Effector CD8-positive, alpha-beta T cell (primary cell): Measurements from ENCODE around the gene PLS1.
"Not testable (repeated sequence)": the region's sequence is repeated elsewhere in the genome, so short reads cannot be mapped to it uniquely, and the experiment has no call there.

Source experiments
- DNase-seq: peaks from one replicate; lab custom pipeline; 2025; lab: John Stamatoyannopoulos, UW

The PLS1 gene

DNA sequence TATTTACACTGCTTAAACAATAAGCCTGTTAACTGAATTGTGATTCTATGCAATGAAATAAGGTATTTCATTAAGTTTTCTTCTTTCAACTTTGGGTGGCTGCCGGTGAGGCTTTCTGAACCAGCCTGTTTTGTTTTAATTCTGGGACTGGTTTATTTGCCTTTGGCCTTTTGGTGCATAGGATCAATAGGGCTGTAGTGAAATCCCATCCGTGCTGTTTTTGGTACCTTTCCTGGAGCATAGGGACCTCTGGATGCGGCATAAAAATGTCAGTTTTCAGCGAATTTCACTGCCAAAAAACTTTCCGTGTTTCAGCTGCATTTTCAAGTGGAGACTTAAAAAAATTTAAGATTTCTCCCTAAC lies 514 bp downstream of the PLS1 start:
- no peak for DNase-seq

- DNase-seq: no peak
These were observed 1.7 kb downstream of the PLS1 start for GRCh38 chr3:142597906-142598305.

DNA sequence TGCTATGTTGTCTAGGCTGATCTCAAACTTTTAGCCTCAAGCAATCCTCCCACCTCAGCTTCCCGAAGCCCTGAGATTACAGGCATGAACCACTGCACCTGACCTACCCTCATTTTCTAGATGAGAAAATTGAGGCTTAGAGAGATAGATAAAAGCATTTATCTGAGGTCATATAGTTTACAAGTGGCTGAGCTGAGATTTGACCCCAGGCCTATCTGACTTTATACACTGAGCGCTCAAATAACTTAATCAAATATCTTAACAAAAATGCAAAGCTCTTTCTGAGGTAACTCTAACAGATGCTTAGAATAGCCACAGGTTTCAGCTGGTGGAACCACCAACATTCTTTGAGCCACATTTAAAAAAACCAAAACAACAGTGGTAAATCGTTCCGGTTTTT lies 5.5 kb downstream of the PLS1 start:
- no peak for DNase-seq

DNA sequence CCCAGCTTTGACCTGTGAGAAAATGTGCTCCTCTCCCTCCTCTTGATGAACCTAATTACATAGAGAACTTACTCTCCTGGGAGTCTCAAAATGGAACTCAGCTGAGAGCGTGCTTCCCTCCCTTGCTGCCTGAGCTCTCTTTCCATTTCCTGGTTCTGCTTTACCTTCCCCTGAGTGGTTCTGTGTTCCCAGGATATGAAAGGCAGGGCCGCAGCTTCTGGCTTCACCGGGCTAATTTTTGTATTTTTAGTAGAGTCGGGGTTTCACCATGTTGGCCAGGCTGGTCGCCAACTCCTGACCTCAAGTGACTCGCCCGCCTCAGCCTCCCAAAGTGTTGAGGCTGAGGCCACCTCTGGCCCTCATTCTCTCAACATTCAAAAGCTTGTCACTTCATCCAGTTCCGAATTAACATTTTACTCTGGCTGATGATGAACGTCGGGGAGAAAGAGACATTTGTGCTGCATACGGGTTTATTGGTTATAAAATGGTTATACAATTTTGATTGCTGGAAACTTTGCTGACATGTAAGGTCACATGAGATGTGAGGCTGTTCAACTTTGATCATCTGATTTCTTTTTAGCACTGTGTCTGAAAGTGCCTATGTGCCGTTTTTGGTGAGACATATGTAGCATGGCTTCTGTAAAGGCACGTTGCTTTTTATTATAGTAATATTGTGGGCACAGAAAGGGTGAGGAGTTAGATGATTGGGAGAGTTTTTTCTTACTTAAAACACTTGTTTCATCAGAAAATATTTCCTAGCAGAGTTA lies 6.6 kb downstream of the PLS1 start:
- DNase-seq: no peak

DNA sequence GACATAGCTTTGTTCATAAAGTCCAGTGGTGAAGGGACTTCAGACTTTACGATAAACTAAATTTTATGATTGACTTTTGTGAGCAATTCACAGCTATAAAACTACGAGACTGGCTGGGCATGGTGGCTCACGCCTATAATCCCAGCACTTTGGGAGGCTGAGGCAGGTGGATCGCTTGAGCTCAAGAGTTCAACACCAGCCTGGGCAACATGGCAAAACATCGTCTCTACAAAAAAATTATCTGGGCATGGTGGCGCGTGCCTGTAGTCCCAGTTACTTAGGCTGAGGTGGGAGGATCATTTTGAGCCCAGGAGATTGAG lies 7.2 kb downstream of the PLS1 start:
- DNase-seq: not testable (repeated sequence)

DNA sequence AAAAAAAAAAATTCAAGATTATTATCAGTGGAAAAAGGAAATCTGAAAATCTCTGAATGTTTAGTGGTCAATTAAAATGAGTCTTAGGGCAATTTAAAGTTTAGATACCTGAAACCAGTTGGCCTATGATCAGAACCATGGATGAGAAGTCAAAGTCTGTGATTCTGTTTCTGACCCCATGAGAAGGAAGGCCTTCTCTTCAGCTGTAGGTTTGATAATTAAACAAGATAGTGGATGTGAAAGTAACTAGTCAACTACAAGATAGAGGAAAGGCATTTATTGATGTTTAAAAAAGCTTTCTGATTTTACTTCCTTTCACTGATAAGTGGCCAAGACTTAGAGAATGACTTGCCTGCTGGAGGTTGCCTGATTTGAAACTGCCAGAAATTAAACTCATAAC lies 8.7 kb downstream of the PLS1 start:
- no peak for DNase-seq

DNA sequence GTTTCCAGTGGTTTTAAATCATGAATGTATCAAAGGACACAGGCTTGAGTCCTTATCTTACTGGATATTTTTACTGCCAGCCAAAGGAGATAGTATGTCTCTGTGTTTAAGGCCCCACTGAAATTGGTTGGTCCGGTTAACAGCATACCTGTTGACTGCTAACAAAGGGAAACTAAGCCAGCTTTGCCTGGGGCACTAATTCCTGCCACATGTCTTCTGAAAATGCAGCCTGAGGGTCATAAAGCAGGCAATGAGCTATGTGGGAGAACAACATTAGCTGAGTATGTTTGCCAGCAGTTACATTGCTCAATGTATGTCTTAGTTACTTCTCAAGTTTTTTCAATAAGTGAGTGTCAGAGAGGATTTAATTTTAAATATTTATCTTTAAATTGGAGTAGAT lies 12.4 kb downstream of the PLS1 start:
- no peak for DNase-seq

GRCh38 chr3:142609136-142609535 lies 12.9 kb downstream of the PLS1 start:
- no peak for DNase-seq

DNA sequence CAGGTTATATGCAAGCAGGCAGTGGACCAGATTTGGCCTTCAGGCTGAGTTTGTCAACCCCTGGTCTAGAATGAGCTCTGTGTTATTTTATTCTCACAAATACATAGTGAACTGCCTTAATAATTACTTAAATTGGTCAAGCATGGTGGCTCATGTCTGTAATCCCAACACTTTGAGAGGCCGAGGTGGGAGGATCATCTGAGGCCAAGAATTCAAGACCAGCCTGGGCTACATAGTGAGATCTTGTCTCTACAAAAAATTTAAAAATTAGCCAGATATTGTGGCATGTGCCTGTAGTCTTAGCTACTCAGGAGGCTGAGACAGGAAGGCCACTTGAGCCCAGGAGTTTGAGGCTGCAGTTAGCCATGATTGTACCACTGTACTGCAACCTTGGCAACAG lies 15.0 kb downstream of the PLS1 start:
- DNase-seq: no peak

DNA sequence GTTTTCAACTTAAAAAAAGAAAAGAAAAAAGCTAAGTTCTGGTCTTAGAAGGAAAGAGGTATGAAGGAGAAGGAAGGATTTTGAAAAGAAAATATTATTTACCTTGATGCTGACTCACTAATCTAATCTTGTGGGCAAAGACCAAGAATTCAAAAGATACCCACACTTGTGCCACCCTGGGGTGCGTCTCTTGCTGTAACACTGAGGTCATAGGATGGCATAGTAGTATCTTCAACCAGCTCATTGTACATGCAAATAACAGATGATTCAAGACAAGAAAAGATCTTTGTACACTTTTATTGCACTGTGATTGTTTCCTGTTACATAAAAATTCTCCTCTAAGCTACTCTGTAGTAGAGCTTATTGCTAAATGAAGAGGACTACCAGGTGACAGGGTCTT lies 17.3 kb downstream of the PLS1 start:
- no peak for DNase-seq

DNA sequence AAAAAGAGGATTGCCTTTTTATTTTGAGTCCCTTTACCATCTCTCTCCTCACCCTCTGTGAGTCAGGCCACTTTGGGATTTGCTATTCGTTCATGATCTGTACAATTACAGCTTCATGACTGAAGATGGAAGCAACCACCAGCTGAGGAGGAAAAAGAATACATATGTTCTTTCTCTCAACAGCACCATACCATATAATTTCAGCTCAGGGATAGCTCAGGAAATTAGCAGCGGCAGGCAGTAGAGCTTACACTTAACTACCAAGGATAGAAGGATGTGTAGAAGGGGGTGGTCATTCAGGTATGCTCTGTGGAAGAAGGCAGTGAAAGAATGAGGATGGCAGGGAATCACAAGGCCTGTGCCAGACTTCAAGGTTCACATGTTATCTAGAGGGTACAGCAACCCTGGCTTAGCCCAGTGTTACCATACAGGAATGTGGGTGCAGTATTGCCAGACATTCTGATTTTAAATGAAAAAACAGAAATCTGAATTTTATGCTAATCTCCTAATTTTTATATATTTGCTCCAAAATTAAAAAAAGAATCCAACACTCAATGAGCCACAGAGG lies 17.9 kb downstream of the PLS1 start:
- DNase-seq: no peak

- DNase-seq: no peak
These were observed 19.0 kb downstream of the PLS1 start for GRCh38 chr3:142615171-142615570.

DNA sequence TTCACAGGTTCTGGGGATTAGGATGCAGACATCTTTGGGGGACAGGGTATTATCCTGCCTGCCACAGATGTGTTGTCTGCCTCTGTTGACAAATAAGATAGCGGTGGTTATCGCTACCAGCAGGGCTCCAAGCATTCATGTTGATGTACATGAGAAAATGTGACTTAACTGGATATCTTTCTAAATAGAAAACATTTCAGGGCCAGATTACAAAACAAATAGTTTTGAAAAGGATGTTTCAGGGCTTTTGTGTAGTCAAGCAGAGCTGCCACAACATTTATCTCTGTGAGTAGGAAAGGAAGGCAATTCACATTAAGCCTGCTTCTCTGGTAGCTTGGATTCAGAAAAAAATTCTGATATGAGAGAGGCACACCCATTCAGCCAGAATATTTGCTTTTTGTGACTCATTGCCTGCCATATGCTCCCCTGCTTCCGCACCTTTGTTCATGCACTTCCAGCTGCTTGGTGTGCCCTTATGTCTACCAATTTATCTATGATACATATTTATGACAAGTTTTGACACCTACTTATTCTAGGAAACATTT lies 22.8 kb downstream of the PLS1 start:
- DNase-seq: no peak

DNA sequence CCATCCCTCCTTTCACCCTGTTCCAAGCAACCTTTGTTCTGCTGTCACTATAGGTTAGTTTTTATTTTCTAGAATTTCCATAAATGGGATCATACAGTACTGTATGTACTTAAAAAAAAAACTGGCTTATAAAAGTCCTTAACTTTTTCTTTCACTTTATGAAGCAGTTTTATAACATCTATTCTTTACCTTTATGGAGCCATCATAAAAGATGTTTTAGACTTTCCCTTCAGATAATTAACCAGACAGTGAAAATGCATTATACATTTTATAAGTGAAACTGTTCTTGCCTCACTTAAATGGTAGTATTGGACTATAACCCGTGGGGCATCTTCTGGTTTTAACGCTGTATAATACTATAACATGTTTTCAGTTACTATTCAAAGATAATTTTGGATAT lies 26.2 kb downstream of the PLS1 start:
- no peak for DNase-seq

DNA sequence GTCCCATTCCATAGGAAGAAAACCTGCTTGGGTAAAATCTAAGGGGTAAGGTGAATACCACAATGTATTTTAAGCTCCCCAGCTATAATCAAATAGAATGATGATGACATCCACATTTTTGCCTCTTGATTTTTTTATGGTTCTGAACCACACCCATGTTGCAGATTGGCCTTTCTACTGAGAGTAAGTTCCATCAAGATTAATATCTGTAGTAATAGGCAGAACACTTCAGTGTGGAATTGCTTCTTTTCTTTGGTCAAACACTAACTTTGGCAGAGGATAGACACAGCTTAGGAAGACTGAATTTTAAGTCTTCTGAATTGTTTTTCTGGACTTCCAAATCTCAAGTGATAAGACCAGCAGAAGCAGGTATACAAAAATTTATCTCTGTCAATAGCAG lies 27.0 kb downstream of the PLS1 start:
- DNase-seq: no peak

GRCh38 chr3:142624341-142625152 lies 28.4 kb downstream of the PLS1 start:
- DNase-seq: no peak

DNA sequence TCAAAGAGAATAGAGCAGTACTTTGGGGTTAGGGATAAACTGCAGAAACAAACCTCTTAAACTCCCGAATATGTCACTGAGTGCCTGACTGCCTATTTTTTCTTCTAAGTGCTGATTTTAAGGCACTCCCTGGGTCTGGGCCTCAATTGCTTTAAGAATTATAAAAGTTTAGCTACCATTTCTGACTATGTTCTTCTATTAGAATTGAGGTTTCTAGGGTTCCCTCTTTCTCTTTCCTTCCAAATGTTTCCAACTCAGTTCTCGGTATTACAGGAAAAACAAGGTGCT lies 28.9 kb downstream of the PLS1 start:
- DNase-seq: no peak

GRCh38 chr3:142626971-142627370 lies 30.8 kb downstream of the PLS1 start:
- no peak for DNase-seq

- DNase-seq: no peak
These were observed 32.6 kb downstream of the PLS1 start for GRCh38 chr3:142628801-142629200.

DNA sequence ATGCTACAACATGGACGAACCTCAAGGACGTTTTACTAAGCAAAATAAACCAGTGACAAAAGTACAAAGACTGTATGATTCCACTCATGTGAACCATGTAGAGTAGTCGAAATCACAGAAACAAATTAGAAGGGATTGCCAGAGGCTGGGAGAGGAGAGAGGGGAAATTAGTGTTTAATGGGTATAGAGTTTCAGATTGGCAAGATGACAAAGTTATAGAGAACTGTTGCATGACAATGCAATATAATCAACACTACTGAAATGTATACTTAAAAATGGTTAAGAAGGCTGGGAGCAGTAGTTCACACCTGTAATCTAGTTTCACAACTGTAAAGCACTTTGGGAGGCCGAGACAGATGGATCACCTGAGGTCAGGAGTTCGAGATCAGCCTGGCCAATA lies 36.9 kb downstream of the PLS1 start:
- DNase-seq: no peak

- DNase-seq: no peak
These were observed 39.9 kb downstream of the PLS1 start for GRCh38 chr3:142636050-142636449.

DNA sequence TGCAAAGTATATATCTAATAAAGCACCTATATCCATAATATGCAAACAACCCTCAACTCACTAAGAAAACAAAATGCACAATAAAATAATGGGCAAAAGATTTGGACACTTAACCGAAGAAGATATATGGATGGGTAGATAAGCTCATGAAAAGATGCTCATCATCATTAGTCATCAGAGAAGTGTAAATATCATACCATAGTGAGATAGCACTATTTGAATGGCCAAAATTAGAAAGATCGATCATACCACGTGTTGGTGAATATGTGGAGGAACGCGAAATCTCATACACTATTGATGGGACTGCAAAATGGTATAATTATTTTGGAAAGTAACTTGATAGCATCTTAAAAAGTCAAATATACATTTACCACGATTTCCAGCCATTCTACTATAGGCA lies 40.5 kb downstream of the PLS1 start:
- no peak for DNase-seq

DNA sequence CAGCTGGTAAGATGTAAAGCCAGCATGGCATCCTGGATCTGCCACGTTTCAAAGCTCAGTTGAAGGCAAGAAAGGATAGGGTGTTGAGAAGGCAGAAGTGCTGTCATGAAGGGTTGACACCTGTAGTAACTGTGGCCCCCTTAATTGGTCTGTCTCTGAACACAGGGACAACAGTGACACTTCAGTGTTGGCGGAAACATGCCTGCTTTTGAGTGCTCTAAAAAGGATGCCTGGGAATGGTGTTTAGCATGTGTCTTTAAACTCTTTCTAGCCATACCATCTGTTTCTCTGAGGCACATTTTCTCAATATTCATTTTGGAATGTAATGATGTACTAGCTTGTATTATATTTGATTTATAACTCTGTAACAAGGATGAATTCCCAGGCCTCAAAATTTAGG lies 42.1 kb downstream of the PLS1 start:
- DNase-seq: no peak
